ENCODE data around the gene RBBP5.

RBBP5 gene

GRCh38 chr1:205144046-205144720 is 22.4 kb upstream of the RBBP5 start:
- no peak overlapping the region for H3K4me3 Mint-ChIP-seq

GRCh38 chr1:205142102-205142469 is 20.3 kb upstream of the RBBP5 start:
- Mint-ChIP-seq H3K4me1 (ENCODE audit: low read depth) (peaks cover 7% of the 10 kb centered on the region), H3K36me3 (ENCODE audit: low read depth) (peaks cover 9% of the 10 kb centered on the region), H3K27ac (no peak overlapping the region), H3K9me3 (no peaks in the 10 kb centered on the region), H3K27me3 (no peaks in the 10 kb centered on the region), H3K4me3 (no peak overlapping the region)

More at GRCh38 chr1:205144046-205144720, 22.4 kb upstream of the RBBP5 start:
- H3K9me3 Mint-ChIP-seq: no peaks in the 10 kb centered on the region
- peaks cover 27% of the 10 kb centered on the region for H3K36me3 Mint-ChIP-seq (ENCODE audit: low read depth)
- H3K4me1 Mint-ChIP-seq (ENCODE audit: low read depth): peaks cover 7% of the 10 kb centered on the region
- H3K27me3 Mint-ChIP-seq: no peaks in the 10 kb centered on the region
- no peak overlapping the region for H3K27ac Mint-ChIP-seq

- Mint-ChIP-seq H3K4me1 (ENCODE audit: low read depth) (peaks cover 7% of the 10 kb centered on the region), H3K27me3 (no peaks in the 10 kb centered on the region), H3K36me3 (ENCODE audit: low read depth) (peaks cover 5% of the 10 kb centered on the region), H3K4me3 (no peak overlapping the region), H3K27ac (no peak overlapping the region), H3K9me3 (no peaks in the 10 kb centered on the region)
Observed at GRCh38 chr1:205141236-205142101, 19.7 kb upstream of the RBBP5 start.

- no peaks in the 10 kb centered on the region for H3K36me3 Mint-ChIP-seq (ENCODE audit: low read depth)
- H3K9me3 Mint-ChIP-seq: no peaks in the 10 kb centered on the region
- peaks cover 7% of the 10 kb centered on the region for H3K4me1 Mint-ChIP-seq (ENCODE audit: low read depth)
- no peak overlapping the region for H3K27ac Mint-ChIP-seq
- no peak overlapping the region for H3K4me3 Mint-ChIP-seq
- no peaks in the 10 kb centered on the region for H3K27me3 Mint-ChIP-seq
Observed at GRCh38 chr1:205140113-205140512, 18.3 kb upstream of the RBBP5 start.

- H3K27ac Mint-ChIP-seq: no peak overlapping the region
- no peaks in the 10 kb centered on the region for H3K27me3 Mint-ChIP-seq
- H3K36me3 Mint-ChIP-seq (ENCODE audit: low read depth): no peaks in the 10 kb centered on the region
Observed at GRCh38 chr1:205137901-205138300, 16.1 kb upstream of the RBBP5 start.

GRCh38 chr1:205133287-205133686 is 11.5 kb upstream of the RBBP5 start:
- H3K4me3 Mint-ChIP-seq: no peak overlapping the region
- H3K9me3 Mint-ChIP-seq: no peaks in the 10 kb centered on the region
- H3K4me1 Mint-ChIP-seq (ENCODE audit: low read depth): no peaks in the 10 kb centered on the region
- no peak overlapping the region for H3K27ac Mint-ChIP-seq
- no peaks in the 10 kb centered on the region for H3K36me3 Mint-ChIP-seq (ENCODE audit: low read depth)
- no peaks in the 10 kb centered on the region for H3K27me3 Mint-ChIP-seq

More at GRCh38 chr1:205137901-205138300, 16.1 kb upstream of the RBBP5 start:
- no peak overlapping the region for H3K4me3 Mint-ChIP-seq
- no peaks in the 10 kb centered on the region for H3K9me3 Mint-ChIP-seq
- H3K4me1 Mint-ChIP-seq (ENCODE audit: low read depth): peaks cover 7% of the 10 kb centered on the region

- no peaks in the 10 kb centered on the region for H3K4me1 Mint-ChIP-seq (ENCODE audit: low read depth)
- H3K9me3 Mint-ChIP-seq: no peaks in the 10 kb centered on the region
- H3K36me3 Mint-ChIP-seq (ENCODE audit: low read depth): no peaks in the 10 kb centered on the region
- no peak overlapping the region for H3K4me3 Mint-ChIP-seq
- H3K27ac Mint-ChIP-seq: no peak overlapping the region
- no peaks in the 10 kb centered on the region for H3K27me3 Mint-ChIP-seq
Observed at GRCh38 chr1:205129447-205130029, 7.8 kb upstream of the RBBP5 start.

GRCh38 chr1:205128050-205128449 is 6.3 kb upstream of the RBBP5 start:
- peaks cover 1% of the 10 kb centered on the region for H3K4me1 Mint-ChIP-seq (ENCODE audit: low read depth)
- H3K4me3 Mint-ChIP-seq: no peak overlapping the region
- H3K27ac Mint-ChIP-seq: no peak overlapping the region
- no peaks in the 10 kb centered on the region for H3K36me3 Mint-ChIP-seq (ENCODE audit: low read depth)
- no peaks in the 10 kb centered on the region for H3K27me3 Mint-ChIP-seq
- no peaks in the 10 kb centered on the region for H3K9me3 Mint-ChIP-seq

GRCh38 chr1:205127646-205128045 is 5.9 kb upstream of the RBBP5 start:
- no peaks in the 10 kb centered on the region for H3K27me3 Mint-ChIP-seq
- peaks cover 5% of the 10 kb centered on the region for H3K4me1 Mint-ChIP-seq (ENCODE audit: low read depth)
- H3K36me3 Mint-ChIP-seq (ENCODE audit: low read depth): no peaks in the 10 kb centered on the region
- no peak overlapping the region for H3K4me3 Mint-ChIP-seq
- H3K27ac Mint-ChIP-seq: no peak overlapping the region
- H3K9me3 Mint-ChIP-seq: no peaks in the 10 kb centered on the region

- Mint-ChIP-seq H3K4me1 (ENCODE audit: low read depth) (peaks cover 29% of the 10 kb centered on the region), H3K27me3 (no peaks in the 10 kb centered on the region), H3K4me3 (no peak overlapping the region), H3K9me3 (no peaks in the 10 kb centered on the region), H3K36me3 (ENCODE audit: low read depth) (peaks cover 4% of the 10 kb centered on the region), H3K27ac (no peak overlapping the region)
Observed at GRCh38 chr1:205124726-205125125, 2.9 kb upstream of the RBBP5 start.

- peak overlapping the region; percentile 100 for H3K27ac Mint-ChIP-seq
- H3K4me3 Mint-ChIP-seq: peak overlapping the region; percentile 95
- H3K27me3 Mint-ChIP-seq: no peaks in the 10 kb centered on the region
- H3K4me1 Mint-ChIP-seq (ENCODE audit: low read depth): peaks cover 46% of the 10 kb centered on the region
- no peaks in the 10 kb centered on the region for H3K9me3 Mint-ChIP-seq
- H3K36me3 Mint-ChIP-seq (ENCODE audit: low read depth): peaks cover 17% of the 10 kb centered on the region
Observed at GRCh38 chr1:205122489-205122882, 708 bp upstream of the RBBP5 start.

GRCh38 chr1:205118752-205119151 is 3.0 kb downstream of the RBBP5 start:
- Mint-ChIP-seq H3K36me3 (ENCODE audit: low read depth) (peaks cover 32% of the 10 kb centered on the region), H3K9me3 (no peaks in the 10 kb centered on the region), H3K4me3 (no peak overlapping the region), H3K27me3 (no peaks in the 10 kb centered on the region), H3K4me1 (ENCODE audit: low read depth) (peaks cover 51% of the 10 kb centered on the region), H3K27ac (peak overlapping the region; percentile 47)

GRCh38 chr1:205111354-205111753 is 10.4 kb downstream of the RBBP5 start:
- peak overlapping the region; percentile 0 for H3K27ac Mint-ChIP-seq
- H3K4me3 Mint-ChIP-seq: no peak overlapping the region
- no peaks in the 10 kb centered on the region for H3K27me3 Mint-ChIP-seq
- H3K4me1 Mint-ChIP-seq (ENCODE audit: low read depth): peaks cover 5% of the 10 kb centered on the region
- peaks cover 45% of the 10 kb centered on the region for H3K36me3 Mint-ChIP-seq (ENCODE audit: low read depth)
- H3K9me3 Mint-ChIP-seq: no peaks in the 10 kb centered on the region

- H3K9me3 Mint-ChIP-seq: no peaks in the 10 kb centered on the region
- no peaks in the 10 kb centered on the region for H3K27me3 Mint-ChIP-seq
- H3K27ac Mint-ChIP-seq: no peak overlapping the region
- no peak overlapping the region for H3K4me3 Mint-ChIP-seq
- H3K36me3 Mint-ChIP-seq (ENCODE audit: low read depth): peaks cover 49% of the 10 kb centered on the region
- H3K4me1 Mint-ChIP-seq (ENCODE audit: low read depth): no peaks in the 10 kb centered on the region
Observed at GRCh38 chr1:205109711-205110110, 12.1 kb downstream of the RBBP5 start.

- Mint-ChIP-seq H3K4me1 (ENCODE audit: low read depth) (no peaks in the 10 kb centered on the region), H3K27ac (no peak overlapping the region), H3K36me3 (ENCODE audit: low read depth) (peaks cover 46% of the 10 kb centered on the region), H3K9me3 (no peaks in the 10 kb centered on the region), H3K4me3 (no peak overlapping the region), H3K27me3 (no peaks in the 10 kb centered on the region)
Observed at GRCh38 chr1:205109269-205109668, 12.5 kb downstream of the RBBP5 start.

All from stimulated activated naive CD8-positive, alpha-beta T cell treated with anti-CD3 and anti-CD28 coated beads, Interleukin-15, Interleukin-2, amounts not matched to agents 100 ng/mL and 50 ng/mL, for 24 hours (primary cell).